ENCODE data around the gene TSKS.

Gene TSKS

GRCh38 chr19:49691243-49692146, 71.6 kb downstream of the TSKS start (continued):
- no peak for TF ChIP-seq ZSCAN30 (tag by site-specific recombination; IDR thresholded peaks at IDR 0.05)
- 0 out of 2 replicates have a peak, but pooled peaks have one; percentile 9 for TF ChIP-seq SP3 (tag by site-specific recombination; IDR thresholded peaks at IDR 0.05)
- peak; percentile 75 for TF ChIP-seq ZBTB10 (tag by site-specific recombination; IDR thresholded peaks at IDR 0.05)
- peak; percentile 63 for TF ChIP-seq SCRT2 (tag by site-specific recombination; IDR thresholded peaks at IDR 0.05)
- no peak for TF ChIP-seq ZNF585B (tag by site-specific recombination; IDR thresholded peaks at IDR 0.05)
- no peak for TF ChIP-seq ZNF433 (tag by site-specific recombination; IDR thresholded peaks at IDR 0.05; ENCODE audit: low read depth)
- no peak for TF ChIP-seq ZNF791 (tag by site-specific recombination; IDR thresholded peaks at IDR 0.05)
- TF ChIP-seq ZNF2 (tag by site-specific recombination; IDR thresholded peaks at IDR 0.05): no peak
- peak; percentile 73 for TF ChIP-seq ZNF449 (tag by site-specific recombination; IDR thresholded peaks at IDR 0.05)
- TF ChIP-seq ZNF518A (tag by site-specific recombination; conservative IDR thresholded peaks at IDR 0.05; ENCODE audit: low read depth): no peak
- TF ChIP-seq ZNF280D (tag by site-specific recombination; IDR thresholded peaks at IDR 0.05): no peak
- TF ChIP-seq ZNF114 (tag by site-specific recombination; IDR thresholded peaks at IDR 0.05): no peak
- no peak for TF ChIP-seq ZNF202 (tag by site-specific recombination; IDR thresholded peaks at IDR 0.05; ENCODE audit: borderline replicate concordance)
- no peak for TF ChIP-seq ZNF350 (tag by site-specific recombination; IDR thresholded peaks at IDR 0.05)
- no peak for TF ChIP-seq ZBTB7A (tag by site-specific recombination; IDR thresholded peaks at IDR 0.05; ENCODE audit: low read depth)
- TF ChIP-seq HOXC10 (CRISPR knock-in tag; IDR thresholded peaks at IDR 0.05): no peak
- TF ChIP-seq ZNF510 (tag by site-specific recombination; IDR thresholded peaks at IDR 0.05; ENCODE audit: insufficient replicate concordance): no peak
- TF ChIP-seq ZFP3 (tag by site-specific recombination; IDR thresholded peaks at IDR 0.05; ENCODE audit: low read depth): no peak
